HG03097 (cell line): ENCODE data around the gene FREM1.
"Not testable (repeated sequence)": the region's sequence is repeated elsewhere in the genome, so short reads cannot be mapped to it uniquely, and the experiment has no call there.

Experiments
- ATAC-seq: cut with Tn5 transposase; IDR thresholded peaks from one replicate; pipeline ENCODE4 v1.9.1; 2021; ENCODE audit not compliant: unreplicated experiment, low FRiP score

Gene FREM1, protein sequence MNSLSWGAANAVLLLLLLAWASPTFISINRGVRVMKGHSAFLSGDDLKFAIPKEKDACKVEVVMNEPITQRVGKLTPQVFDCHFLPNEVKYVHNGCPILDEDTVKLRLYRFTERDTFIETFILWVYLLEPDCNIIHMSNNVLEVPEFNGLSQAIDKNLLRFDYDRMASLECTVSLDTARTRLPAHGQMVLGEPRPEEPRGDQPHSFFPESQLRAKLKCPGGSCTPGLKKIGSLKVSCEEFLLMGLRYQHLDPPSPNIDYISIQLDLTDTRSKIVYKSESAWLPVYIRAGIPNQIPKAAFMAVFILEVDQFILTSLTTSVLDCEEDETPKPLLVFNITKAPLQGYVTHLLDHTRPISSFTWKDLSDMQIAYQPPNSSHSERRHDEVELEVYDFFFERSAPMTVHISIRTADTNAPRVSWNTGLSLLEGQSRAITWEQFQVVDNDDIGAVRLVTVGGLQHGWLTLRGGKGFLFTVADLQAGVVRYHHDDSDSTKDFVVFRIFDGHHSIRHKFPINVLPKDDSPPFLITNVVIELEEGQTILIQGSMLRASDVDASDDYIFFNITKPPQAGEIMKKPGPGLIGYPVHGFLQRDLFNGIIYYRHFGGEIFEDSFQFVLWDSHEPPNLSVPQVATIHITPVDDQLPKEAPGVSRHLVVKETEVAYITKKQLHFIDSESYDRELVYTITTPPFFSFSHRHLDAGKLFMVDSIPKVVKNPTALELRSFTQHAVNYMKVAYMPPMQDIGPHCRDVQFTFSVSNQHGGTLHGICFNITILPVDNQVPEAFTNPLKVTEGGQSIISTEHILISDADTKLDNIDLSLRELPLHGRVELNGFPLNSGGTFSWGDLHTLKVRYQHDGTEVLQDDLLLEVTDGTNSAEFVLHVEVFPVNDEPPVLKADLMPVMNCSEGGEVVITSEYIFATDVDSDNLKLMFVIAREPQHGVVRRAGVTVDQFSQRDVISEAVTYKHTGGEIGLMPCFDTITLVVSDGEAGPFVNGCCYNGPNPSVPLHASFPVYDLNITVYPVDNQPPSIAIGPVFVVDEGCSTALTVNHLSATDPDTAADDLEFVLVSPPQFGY (N-terminal part only)

DNA sequence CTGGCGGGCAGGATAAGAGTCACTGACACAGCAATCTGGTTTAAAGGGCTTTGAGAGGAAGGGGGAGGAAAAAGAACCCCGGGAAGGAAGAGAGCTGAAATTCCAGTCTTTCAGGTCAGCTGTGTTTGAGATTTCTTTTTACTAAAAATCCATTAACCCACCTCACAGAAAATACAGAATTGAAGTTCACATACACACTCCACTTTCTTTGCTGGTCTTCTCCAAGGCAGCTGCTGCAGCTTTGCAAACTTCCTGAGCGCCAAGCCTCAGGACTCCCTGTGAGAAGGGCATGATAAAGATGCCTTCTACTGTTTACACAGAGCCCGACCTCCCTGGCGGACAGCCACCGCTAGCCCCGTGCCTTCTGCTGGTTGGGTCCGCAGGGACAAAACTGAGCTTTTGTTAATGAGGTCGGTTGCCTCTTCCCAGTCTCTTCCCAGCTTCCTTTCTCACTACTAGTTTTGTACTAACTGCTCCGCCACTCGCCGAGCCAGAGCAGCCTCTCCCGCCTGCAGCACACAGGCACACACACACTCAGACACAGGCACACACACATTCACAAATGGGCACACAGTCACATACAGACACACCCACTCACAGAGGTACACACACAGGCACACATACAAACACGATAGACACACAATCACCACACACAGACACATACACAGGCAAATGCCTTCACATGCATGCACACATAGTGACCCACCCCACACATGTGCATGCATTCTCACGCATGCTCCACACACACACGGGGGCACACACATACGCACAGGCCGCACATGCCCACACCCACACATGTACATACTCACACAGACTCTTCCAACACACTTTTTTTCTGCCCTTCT, at the start of gene FREM1:
Gene FREM1 (minus strand): TSS at position 468 of the 845 bp plus-strand sequence. CDS start 41,451 bp downstream, outside the sequence.
- ATAC-seq, result no peak

DNA sequence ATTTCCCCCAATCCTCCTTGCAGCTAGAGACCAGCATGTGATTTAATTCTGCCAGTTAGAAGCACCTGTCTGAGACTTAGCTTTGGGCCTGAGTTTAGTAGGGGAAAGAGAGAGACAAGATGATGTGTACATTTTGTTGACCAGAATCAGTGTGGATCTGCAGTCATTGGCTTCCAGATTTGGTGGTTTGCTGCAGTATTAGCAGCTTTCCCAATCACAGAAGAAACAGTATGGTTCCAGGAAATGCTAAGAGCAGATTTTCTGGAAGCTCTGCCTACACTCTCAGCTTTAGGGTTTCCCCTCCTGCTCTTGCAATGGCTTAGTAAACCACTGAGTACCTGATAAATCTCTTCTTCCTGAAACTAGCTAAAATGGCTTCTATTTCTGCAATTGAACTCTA, 48.8 kb upstream of the FREM1 start:
- no peak for ATAC-seq

DNA sequence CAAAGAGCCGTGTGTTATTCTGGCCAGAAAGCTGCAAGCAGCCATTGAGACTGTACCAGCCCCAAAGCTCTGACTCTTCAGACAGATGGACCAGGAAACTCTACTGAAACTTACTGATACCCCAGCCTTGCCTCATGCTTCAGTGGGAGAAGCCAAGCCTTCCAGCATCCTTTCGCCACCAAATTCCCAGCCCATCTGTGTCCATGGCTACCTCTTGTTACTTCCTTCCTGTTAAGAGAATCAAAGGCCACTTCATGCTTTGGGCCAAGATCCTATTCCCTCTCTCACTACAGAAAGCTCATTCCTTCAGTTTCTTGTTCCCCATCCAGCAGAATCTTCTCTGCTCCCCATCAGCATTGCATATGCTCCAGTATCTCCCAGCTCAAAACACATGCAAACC, 46.9 kb upstream of the FREM1 start:
- ATAC-seq, result no peak

DNA sequence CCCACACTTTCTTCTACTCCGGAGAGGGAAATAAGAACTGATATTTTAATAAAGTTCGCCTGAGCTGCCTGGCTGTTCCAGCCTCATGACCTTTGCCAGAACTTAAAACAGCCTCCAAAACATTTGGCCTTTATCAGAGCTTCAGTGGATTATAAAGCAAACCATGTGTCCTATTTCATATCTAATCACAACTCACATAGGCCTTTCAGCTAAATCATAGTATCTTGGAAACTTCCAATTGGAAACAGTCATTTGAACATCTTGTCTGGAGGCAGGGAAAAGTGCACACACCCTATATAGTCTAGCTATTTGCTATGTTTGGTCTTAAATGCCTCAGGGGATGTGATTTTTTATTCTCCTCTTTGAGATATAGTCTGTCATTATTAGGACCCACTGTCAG, 46.0 kb upstream of the FREM1 start:
- ATAC-seq, result no peak

DNA sequence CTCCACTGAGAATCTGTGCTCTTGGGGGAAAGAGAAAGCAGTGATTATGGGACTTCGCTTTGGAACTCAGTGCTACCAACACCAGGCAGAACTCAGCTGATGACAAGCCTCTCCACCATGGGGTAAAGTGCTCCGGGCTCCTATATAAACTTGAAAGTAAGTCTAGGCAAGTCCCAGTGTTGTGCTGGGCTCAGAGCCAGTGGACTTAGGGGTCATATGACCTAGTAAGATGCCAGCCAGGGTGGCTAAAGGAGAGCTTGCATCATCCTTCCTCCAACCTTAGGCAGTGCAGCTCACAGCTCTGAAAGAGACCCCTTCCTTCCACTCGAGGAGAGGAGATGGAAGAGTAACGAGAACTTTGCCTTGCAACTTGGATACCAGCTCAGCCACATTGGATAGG, 35.1 kb upstream of the FREM1 start:
- ATAC-seq, result no peak

DNA sequence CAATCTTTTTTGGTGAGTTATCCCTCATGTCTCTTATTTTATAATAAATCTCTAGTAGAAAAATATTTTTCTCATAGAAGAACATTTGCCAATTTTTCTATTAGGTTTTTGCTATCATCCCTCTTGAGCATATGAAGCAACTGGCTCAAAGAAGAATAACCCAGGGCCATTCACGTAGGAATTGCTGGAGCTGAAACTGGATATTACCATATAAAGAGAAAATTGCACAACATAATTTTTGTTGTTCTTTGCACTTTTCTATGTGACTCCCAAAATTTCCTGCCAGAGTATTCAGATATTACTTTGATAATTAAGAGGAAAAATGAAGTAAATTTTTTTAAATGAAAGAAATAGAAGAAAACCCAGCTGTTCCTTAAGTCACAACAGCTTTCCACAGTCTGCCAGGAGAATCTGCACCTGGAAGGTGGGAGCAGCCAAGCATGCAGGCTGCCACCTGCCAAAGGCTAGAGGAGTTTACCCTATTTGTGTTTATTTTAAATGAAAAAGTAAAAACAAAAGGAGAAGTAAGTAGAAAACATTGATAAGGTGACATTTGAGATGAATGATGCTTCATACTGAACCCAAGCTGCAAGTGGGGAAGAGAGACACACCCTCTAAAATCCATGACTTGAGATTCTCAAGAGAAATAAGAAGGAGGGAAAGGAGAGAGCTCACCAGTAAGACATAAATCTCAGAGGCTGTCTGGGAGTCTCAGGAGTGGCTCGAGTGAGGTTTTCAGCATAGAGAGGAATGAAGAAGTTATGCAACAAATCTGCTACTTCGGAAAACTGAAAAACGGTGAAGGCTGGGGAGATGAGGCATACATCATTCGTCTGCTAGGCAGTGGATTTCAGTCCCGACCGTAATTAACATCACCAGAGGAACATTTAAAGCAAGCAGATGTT, 31.5 kb upstream of the FREM1 start:
- ATAC-seq, result no peak

DNA sequence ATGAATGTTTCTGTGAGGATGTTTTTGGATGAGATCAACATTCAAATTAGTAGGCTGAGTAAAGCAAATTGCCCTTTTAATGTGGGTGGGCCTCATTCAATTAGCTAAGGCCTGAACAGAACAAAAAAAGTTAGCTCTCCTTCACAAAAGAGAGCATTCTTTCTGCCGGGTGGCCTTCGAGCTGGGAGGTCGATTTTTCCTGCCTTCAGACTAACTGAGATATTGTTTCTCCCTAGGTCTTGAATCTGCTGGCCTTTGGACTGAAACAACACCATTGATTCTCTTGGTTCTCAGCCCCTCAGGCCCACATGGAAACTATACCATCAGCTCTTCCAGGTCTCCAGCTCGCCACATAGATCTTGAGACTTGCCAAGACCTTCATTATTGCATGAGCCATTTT, 29.1 kb upstream of the FREM1 start:
- no peak for ATAC-seq

DNA sequence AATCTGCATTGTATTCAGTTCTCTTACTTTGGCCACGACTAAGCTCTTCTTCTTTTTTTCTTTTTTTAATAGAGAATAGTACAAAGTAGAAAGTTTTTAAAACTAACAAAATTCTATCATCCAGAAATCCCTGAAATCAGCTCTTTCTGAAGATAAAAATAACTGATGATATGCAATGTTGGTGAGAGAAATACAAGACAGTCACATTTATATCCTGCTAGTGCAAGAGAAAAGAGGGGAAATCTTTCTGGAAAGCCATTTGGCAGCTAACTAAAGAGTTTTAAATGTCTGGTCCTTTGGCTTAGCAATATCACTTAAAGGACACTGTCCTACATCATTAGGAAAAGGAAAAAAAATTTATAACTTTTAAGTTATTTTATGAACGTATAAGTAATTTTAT, 27.0 kb upstream of the FREM1 start:
- no peak for ATAC-seq

DNA sequence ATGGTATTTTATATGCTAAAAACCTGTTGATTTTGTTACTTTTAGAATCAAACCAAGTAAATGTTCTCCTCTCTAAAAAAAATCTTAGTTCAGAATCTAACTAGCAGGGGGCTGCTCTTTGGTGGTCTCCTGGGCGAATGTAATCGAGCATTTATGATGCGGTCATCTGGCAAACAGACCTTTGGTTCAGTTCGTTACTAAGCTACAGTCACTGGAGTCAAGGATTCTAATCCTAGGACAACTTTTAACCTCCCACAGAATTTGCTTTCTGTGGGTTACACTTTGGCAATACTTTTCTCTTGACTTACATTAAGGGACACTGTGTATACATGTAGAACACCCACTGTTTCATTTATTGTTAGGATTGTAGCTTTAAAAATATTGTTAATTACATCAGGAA, 26.3 kb upstream of the FREM1 start:
- ATAC-seq, result no peak

DNA sequence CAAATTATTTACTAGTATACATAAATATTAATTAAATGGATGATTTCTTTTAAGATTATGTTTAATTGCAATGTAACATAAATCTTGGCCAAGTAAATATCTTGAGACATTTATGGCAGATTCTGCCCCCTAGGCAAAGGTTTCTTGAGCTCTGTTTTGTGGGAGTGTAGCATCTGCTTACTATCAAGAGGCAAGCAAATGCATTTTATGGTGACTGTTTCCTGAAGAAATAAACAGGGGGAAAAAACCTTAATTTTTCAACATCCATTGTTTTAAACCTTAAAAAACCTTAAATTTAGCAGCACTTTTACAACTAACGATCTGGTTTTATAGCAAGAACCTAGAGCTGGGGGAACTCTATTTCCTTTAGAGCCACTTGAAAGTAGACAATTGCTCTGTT, 25.7 kb upstream of the FREM1 start:
- no peak for ATAC-seq

DNA sequence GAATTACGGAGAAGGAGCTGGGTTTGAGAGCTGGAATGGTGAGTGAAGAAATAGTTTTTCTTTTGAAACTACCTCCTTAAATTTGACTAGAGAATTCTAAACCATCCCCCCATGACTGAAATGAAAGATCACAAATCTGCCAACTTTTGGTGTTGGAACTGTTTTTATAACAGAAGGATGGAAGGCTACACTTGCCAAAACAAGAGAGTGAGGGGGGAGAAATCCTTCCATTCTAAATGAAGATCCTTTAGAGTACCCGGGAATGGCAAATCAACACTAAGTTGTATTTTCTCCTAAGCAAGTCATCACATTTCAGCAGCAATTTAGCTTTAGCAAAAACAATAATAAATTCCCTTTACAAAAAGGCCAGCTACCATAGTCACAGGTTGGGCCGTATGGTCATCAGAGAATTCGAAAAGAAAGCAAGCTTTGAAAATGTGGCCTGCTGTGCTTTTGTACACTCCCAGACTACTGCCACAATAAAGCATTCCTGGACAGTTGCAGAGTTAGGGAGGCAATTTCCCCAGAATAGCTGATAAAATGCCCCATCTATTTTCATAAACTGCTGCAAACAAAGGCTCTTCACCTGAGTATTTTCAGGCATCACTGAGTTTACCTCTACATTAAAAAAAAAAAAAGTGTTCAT, 25.0 kb upstream of the FREM1 start:
- ATAC-seq, result no peak

DNA sequence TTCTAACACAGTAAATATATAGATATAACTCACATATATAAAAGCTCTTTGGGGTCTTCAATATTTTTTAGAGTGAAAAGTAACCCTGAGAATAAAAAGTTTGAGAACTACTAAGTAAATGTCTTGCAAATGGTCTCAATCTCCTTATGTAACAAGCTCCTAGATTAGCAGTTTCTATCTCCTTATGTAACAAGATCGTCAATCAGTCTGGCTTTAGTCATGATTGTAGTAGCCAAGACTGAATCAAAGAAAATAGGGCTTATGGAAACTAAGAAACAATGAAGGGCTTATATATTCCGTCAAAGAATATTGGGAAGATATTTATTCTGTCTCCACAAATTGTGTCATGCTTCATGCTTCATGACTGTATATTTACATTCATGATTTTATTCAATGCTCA, 22.4 kb upstream of the FREM1 start:
- ATAC-seq, result no peak

DNA sequence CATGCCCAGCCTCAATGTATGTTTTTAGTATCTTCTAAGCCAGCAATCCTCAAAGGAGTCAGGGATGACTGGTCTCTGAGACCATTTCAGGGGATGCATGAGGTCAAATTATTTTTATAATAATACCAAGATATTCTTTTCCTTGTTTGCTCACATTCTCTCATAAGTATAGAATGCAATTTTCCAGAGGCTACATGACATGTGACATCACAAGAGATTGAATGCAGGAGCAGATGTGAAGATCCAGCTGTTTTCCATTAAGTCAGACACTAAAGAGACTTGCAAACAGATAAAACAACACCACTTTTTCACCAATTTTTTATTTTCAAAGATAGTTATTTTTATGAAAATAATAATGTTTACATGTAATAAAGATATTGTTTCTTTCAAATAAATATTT, 22.0 kb upstream of the FREM1 start:
- ATAC-seq, result no peak

DNA sequence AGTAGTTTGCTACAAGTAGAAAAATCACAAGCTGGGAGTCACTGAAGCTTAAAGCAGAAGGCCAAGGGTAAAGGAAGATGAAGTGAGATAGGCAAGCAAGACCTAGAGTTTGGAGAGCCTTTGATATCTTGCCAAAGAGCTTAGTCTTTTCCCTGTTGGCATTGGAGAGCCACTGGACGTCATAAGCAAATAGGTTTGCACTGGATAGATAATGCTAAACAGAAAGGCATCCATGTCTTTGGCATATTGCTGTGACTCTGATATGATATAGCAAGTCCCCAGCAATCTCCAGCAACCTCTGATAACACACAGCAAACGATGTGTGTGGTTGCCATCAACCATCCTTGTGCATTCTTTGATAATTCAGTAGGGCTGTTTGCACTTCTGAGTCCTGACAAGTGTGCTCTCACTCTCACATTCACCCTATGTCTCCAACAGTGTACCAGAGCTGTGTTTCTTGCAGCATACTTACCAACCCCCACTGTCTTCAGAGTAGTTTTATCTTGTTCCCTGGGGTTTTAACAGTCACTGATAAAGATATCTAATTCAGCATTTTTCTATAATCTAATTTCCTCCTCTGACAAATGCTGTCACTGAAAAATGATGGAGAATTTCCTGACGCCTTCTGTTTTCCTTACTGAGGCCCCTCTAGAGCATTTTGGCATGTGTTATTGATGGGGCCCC, 16.9 kb upstream of the FREM1 start:
- no peak for ATAC-seq

DNA sequence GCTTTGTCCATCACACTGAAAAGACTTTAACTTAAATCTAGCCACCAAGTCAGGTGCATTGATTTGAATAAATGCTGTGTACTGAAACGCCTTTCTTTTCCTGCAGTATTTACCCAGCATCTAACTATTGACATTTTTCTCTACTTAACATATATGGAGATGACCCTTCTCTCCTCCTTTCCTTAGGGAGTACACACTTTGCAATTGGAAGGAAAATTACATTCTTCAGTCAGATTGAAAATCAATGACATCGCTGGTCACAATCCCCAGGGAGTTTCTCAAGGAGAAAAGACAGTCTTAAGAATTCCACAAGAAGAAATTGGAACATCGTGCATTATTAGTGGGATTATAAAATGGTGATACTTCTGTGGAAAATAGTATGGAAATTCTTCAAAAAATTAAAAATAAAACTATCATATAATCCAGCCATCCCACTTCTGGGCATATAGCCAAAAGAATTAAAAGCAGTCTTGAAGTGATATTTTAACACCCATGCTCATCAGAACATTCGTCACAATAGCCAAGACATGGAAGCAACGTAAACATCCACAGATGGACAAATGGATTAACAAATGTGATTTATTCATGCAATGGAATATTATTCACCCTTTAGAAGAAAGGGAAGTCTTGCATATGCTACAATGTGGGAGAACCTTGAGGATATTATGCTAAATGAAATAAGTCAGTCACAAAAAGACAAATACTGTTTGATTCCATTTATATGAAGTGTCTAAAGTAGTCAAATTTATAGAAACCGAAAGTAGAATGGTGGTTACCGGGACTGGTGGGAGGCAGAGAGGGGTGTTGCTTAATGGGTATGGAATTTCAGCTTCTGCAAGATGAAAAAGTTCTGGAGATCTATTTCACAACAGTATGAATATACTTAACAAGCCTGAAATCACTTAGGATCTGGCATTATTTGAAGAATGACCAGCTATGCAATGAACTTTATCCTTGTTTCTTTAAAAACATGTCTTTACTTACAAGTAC, 14.3 kb upstream of the FREM1 start:
- ATAC-seq, result no peak

DNA sequence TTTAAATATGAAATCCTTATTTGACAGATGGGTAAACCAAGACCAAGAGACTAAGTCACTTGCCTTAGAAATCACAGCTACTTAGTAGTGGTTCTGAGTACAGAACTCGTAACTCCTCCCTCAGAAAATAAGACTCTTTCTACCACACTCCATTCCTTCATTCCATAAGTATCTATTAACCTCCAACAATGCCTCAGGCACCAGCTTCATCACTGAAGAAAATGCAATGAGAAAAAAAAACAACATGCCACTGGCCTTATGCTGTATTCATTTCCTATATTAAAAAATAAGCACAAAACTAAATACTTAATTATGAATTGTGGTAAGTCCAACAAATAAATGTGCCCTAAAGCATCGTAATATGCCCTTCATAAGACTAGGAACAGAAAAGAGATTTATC, 13.5 kb upstream of the FREM1 start:
- no peak for ATAC-seq

DNA sequence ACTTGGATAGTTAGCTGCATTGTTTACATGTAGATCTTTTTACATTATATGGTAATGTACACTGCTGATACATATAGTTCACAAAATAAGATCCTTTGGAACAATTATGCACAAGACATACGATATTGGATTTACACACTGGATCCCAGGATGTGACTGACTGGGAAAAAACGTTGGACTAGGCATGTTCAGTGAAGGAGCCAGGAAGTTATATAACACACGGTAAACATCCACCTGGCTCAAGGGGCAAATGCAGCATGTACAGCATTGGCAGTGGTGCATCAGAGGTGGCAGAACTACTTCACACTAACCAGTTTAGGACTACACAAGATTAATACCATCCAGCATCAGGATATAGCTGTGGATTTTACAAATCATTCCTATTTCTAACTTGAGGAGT, 10.6 kb upstream of the FREM1 start:
- not testable (repeated sequence) for ATAC-seq
